Tongue (tissue), 2 donors: ENCODE measurements around the gene EPB41. TPM values are rescaled to one million over a fixed set of nuclear protein-coding genes. Genes with fewer than 3 reads are reported as not detected.

ENCODE experiments used
- small RNA-seq: library from RNA; depleted of rRNA; stranded (forward); fragments of <200 nt; gene quantifications from one replicate; pipeline ENCODE3, GENCODE V24; 2014; ENCODE audit warnings: low replicate concordance
- total RNA-seq: library from RNA; depleted of rRNA; stranded (reverse); fragments of >200 nt; gene quantifications from one replicate; pipeline ENCODE4 v1.2.3, GENCODE V29; 2014

Gene EPB41
- total RNA-seq, 1 donor from 2014 or later, result 27.7 TPM

Small RNAs within 50 kb of the gene (small RNA-seq; reads per million reads assigned to genes)
- gene RF00017 (not detected), gene RF00019 (not detected)

Other genes starting within 250 kb of the EPB41 start
- gene GMEB1, start 245.8 kb upstream of the EPB41 start, total RNA-seq, result 10.6 TPM
- gene YTHDF2, start 177.6 kb upstream of the EPB41 start, total RNA-seq, result 54.1 TPM
- gene OPRD1, start 102.4 kb upstream of the EPB41 start, total RNA-seq, result 0.72 TPM
- gene TMEM200B, start 209.3 kb downstream of the EPB41 start, total RNA-seq, result 11.0 TPM